GM21515 (cell line): Measurements from ENCODE around the gene SMYD3.

Source experiments
- ATAC-seq: cut with Tn5 transposase; IDR thresholded peaks from one replicate; pipeline ENCODE4 v1.9.1; 2021; ENCODE audit not compliant: unreplicated experiment

The SMYD3 gene

DNA sequence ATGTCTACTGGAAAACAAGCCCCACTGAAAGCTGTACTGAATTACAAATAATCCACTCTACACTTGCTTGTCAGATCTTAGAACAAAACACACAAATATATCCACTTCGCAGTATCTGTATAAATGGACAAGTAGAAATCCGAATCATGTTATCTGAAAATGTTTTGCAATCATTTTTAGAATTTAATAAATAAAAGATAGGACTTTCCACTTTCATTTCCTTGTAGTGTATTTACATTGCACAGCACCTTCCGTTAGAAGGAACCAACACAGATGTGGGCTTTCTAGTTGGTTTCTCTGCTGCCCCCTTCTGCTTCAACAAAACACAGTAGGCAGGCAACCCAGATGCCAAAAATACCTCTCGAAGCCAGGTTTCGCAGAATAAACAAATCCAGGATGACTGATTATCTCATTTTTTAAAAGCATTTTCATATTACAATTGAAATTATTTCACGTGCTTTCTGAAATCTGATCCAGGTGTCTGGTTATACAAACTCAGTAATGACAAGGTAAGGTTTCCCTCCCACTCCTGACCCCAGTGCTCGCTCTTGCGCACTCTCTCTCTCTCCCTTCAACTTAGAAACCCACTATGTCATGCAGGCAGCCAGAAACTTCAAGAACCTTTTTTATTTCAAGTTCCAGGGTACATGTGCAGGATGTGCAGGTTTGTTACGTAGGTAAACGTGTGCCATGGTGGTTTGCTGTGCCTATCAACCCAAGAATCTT, 389.9 kb downstream of the SMYD3 start:
- ATAC-seq, result peak; percentile 86

DNA sequence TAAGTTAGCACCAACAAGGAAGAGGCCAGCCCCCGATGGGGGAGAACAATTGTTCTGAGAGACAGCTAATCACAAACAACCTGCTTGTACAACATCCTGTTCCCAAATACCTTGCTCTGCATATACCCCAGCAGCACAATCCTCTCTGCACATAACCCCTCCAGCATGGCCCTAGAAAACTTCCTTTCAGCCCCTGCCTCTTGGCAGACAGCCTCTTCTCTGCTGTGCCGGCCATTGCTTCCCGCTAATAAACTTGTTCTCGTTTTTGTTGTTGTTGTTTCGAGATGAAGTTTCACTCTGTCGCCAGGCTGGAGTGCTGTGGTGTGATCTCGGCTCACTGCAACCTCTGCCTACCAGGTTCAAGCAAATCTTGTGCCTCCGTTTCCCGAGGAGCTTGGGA, 392.7 kb downstream of the SMYD3 start:
- no peak for ATAC-seq

- ATAC-seq, result no peak
Measured at GRCh38 chr1:246113555-246114095, 393.5 kb downstream of the SMYD3 start.

DNA sequence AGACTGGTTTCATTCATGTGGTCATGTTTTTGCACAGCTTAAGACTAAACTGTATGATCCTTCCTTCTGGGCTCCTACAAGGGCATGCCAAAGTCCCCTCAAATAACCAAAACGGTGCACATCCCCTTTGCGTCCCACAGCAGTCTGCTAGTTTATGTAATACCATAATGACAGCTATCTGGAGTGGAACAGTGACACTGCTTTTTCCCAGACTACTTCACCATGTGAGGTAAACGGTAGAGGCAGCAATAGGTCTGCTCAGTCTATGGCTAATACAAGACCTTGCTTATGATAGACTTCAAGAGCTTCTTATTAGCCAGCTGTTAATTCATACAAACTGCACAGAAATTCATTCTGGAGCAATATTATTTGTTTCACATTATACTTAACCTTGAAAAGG, 395.5 kb downstream of the SMYD3 start:
- no peak for ATAC-seq

DNA sequence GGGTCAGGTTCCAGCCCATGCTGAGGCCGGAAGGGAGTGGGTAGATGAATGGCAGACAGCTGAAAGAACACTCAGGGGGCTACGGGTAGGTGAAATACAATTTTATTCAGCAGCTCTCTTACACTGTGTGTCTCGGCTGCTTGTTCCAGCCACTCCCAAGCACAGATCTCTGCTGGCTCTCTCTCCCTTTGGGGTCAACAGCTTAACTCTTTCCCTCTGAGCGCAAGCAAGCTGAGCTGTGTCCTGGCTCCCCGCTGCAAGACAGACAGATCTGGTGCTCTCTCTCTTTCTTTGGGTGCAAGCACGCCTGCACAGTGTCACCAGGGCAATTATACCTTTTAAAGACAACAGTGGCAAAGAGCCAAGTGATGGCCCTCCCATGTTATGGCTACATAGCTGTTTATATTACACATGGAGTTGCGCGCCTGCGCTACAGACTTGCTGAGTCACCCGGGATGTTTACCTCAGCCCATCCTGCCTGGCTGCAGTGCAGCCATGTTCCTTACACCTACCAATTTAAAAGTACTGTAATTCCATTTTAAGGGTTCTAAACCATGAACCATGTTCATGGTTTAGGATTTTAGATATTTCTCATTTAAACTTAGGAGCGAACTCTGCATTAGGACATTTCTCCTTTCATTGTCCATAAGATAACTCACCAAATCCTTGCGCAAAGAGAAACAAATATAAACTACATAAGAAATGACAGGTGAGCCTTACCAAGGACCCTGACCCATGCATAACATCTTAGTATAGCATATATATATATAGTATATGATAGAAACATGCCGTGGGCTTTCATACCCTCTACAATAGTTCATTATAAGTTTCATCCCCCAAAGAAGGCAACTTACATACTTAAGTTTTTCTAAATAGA, 396.5 kb downstream of the SMYD3 start:
- no peak for ATAC-seq

GRCh38 chr1:246108278-246108925, 398.7 kb downstream of the SMYD3 start:
- no peak for ATAC-seq

DNA sequence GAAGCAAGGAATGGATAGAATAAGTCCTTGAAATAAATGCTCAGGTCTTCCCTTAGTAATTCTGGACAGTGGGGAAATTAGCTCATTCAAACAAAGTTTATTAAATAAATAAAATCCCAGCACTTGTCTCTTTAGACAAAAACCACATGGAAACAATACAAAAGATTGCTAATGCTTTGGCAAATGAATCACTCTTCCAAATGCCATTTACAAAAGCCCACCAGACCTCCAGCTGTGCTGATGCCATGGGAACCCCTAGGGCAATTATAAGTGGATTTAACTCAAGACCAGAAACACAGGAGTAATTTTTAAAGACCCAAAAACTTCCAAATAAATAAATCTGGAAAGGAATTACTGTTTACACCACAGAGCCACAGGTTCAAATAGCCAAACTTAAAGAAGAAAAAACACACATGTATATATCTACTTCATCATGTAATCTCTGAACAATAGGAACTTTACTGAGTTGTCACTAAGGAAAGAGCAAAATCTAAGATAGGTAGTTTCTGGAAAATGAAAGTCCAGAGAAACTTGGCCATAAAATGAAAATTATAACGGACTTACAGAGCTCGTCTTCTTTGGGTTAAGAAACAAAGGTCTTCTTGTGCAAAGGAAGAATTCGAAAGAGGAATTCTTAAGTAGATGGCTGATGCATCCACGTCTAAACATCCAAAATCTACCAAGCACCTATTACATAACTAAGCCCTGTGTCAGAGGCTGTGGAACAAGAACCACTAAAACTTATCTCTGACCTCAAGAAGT, 399.4 kb downstream of the SMYD3 start:
- ATAC-seq, result no peak

- ATAC-seq, result no peak
Measured at GRCh38 chr1:246106342-246106763, 400.7 kb downstream of the SMYD3 start.

- no peak for ATAC-seq
Measured at GRCh38 chr1:246104927-246105326, 402.2 kb downstream of the SMYD3 start.

- no peak for ATAC-seq
Measured at GRCh38 chr1:246099570-246099969, 407.5 kb downstream of the SMYD3 start.

DNA sequence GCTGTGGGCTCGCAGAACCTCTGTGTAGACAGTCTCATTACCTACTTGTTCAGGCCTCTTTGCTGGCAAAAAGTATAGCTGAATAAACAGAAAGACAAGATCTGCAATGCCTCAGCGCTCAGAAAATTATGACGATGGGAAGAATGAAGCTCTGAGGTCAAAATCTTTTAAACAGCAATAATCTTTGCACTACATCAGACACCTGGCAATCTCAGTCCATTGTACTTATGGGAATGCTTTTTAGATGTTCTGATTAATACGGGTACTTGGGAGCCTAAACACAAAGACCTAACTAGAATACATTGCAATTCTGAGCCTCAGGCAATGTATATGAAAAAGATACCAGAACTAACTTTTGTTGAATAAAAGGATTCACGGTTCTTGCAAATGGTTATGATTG, 410.7 kb downstream of the SMYD3 start:
- ATAC-seq, result no peak

- no peak for ATAC-seq
Measured at GRCh38 chr1:246095443-246095842, 411.6 kb downstream of the SMYD3 start.

DNA sequence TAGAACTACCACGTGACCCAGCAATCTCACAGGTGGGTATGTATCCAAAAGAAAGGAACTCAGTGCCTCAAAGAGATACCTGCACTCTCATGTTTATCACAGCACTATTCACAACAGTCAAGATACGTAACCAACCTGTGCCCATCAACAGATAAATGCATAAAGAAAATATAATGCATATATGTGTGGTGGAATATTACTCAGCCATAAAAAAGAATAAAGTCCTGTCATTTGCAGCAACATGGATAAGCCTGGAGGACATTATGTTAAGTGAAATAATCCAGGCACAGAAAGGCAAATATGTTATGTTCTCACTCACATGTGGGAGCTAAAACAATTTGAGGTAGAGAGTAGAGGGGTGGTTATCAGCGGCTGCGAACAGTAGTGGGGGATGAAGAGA, 413.8 kb downstream of the SMYD3 start:
- no peak for ATAC-seq

DNA sequence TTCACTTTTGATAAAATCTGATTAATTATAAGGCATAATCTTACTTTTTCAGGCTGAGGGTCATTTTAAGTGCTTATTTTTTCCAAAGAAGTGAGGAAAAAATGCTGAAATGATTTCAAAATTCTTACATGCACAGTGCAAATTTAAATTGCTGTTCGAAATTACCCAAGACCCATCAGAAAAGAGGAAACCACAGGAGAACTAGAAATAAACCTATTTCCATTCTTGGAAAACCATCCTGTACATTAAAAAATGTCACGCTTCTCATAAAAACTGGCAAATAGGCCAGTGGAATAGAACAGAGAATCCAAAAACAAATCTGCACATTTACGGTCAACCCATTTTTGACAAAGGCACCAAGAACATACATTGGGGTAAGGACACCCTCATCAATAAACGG, 414.9 kb downstream of the SMYD3 start:
- no peak for ATAC-seq

DNA sequence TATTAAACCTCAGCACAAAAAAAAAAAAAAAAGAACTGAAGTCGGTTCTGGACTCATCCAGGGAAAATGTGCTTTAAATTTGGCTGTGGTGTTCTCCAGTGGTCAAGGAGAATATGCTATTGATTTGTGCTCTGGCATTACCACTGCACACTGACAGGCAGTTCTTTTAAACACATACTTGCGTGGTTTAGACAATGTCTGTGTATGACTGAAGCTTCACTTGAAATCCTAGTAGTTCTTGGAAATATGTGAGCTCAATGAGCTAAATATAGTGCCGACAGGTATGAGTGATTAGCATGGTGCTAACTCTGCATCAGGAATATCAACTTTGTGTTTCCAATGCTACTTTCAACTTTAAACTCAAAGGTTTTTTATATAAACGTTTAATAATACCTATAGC, 415.6 kb downstream of the SMYD3 start:
- ATAC-seq, result no peak

GRCh38 chr1:246086191-246086590, 420.9 kb downstream of the SMYD3 start:
- ATAC-seq, result no peak

- ATAC-seq, result no peak
Measured at GRCh38 chr1:246083416-246083815, 423.7 kb downstream of the SMYD3 start.

- ATAC-seq, result no peak
Measured at GRCh38 chr1:246081856-246082668, 425.0 kb downstream of the SMYD3 start.

DNA sequence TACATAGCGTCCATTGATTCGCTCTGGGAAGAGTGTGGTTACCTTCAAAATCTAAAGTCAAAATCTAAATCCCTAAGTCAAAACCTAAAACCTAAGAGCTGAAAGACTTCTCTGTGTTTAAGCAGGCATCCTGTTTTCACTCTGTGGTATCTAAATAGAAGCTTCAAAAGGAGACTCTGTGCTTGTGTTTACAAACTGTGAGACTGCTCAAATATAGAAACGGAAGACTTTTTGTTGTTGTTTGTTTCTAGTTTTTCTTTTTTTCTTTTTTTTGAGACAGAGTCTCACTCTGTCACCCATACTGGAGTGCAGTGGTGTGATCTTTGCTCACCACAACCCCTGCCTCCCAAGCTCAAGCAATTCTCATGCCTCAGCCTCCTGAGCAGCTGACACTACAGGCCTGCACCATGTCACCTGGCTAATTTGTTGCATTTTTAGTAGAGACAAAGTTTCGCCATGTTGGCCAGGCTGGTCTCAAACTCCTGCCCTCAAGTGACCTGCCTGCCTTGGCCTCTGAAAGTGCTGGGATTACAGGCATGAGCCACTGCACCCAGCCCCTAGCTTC, 425.9 kb downstream of the SMYD3 start:
- no peak for ATAC-seq

- ATAC-seq, result no peak
Measured at GRCh38 chr1:246080031-246080430, 427.0 kb downstream of the SMYD3 start.
